HG02571 (cell line): ENCODE measurements around the gene C8G.

Source experiments
- ATAC-seq: cut with Tn5 transposase; IDR thresholded peaks from one replicate; pipeline ENCODE4 v1.9.1; 2021; ENCODE audit warnings: mild to moderate bottlenecking, moderate library complexity; ENCODE audit not compliant: unreplicated experiment

The C8G gene

DNA sequence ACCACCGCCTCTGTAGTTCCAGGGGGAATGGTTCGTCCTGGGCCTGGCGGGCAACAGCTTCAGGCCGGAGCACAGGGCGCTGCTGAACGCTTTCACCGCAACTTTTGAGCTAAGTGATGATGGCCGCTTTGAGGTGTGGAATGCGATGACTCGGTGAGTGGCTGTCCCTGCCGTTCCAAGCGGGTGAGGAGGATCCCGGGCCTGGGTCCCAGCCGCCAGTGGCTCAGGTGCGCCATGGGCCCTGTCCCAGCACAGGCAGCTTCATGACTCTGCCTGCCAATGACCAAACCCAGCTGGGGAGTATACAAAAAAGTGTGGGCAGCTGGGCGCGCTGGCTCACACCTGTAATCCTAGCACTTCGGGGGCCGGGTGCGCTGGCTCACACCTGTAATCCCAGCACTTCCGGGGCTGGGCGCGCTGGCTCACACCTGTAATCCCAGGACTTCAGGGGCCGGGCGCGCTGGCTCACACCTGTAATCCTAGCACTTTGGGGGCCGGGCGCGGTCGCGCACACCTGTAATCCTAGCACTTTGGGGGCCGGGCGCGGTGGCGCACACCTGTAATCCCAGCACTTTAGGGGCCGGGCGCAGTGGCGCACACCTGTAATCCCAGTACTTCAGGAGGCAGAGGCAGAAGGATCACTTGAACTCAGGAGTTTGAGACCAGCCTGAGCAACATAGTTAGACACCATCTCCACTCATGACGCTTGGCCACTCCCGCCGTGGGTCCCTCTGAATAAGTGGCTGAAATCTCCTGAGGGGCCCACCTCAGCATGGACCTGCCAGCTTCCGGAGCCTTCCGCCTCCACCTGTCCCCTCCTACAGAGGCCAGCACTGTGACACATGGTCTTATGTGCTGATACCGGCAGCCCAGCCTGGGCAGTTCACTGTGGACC, 8.1 kb downstream of the C8G start:
- ATAC-seq: no peak

DNA sequence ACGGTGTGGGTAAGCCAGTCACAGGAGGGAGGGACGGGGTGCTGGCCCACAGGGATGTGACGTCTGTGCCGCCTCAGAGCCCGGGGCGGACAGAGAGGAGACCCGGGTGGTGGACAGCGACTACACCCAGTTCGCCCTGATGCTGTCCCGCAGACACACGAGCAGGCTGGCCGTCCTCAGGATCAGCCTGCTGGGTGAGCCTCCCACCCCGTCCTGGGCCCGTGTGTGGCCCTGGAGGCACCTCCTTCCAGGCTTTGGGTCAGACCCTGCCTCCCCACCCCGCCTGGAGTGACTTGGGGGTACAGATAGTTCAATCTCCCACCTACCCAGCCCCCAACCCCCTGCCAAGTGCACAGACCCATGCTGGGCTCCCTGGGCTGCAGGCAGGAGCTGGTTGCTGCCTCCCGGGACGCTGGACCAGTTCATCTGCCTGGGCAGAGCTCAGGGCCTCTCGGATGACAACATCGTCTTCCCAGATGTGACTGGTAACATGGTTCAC, 8.8 kb downstream of the C8G start:
- ATAC-seq: no peak

DNA sequence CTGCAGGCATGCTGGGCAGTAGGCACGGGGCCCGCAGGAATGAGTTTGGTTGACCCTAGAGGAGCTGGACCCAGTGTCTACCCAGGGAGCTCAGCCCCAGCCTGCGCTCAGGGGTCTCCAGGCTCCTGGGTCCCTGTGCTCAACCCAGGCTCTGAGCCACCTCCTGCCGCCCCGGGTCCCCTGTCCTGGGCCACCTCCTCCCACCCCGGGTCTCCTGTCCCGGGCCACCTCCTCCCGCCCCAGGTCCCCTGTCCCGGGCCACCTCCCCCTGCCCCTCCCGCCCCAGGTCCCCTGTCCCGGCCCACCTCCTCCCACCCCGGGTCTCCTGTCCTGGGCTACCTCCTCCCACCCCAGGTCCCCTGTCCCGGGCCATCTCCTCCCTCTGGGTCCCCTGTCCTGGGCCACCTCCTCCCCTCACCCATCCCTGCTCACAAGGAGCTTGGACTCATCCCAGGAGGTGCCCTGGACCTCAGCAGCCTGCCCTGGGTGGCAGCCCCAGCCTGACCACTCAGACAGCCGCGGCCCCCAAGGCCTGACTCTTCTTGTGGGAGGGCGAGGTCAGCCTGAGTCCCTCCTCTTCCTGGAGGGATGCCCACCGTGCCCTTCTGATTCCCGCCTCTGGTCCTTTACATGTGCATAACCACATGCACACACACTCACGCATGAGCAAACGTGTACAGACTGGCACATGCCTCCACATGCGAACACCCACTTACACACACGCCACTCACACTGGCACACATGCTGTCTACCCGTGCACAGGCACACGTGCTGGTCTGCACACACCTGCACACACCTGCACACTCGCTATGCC, 9.4 kb downstream of the C8G start:
- no peak for ATAC-seq

DNA sequence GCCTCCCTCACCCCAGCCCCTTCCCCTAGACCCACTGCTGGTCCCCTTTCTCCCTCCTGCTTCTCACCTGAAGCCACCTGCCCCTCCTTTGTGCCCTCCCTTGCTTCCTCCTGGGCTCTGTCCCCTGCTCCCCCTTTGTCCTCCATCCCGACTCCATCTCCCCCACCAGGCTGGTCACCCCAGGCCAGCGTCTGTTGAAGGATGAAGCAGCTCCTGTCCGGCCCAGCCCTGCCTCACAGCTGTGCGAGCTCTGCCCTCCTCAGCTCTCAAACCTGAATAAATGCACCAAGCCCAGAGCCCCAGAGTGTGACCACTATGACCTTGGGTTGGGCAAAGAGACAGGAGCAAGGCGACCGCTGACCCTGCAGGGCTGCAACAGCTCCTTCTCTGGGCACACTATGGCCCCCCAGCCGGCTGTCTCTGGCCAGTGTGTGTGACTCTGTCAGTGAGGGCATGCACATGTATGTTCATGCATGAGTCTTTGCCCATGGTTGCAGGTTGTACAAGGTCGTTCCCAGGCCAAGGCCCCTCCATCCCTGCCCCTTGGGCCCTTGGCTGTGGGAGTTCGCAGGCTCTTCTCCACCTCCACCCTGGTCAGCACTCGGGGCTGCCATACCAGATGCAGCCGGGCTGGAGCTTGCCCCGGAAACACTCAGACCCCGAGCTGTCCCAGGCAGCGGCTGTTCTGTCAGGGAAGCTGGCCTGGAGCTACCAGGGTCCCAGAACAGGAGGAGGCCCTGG, 10.3 kb downstream of the C8G start:
- no peak for ATAC-seq

DNA sequence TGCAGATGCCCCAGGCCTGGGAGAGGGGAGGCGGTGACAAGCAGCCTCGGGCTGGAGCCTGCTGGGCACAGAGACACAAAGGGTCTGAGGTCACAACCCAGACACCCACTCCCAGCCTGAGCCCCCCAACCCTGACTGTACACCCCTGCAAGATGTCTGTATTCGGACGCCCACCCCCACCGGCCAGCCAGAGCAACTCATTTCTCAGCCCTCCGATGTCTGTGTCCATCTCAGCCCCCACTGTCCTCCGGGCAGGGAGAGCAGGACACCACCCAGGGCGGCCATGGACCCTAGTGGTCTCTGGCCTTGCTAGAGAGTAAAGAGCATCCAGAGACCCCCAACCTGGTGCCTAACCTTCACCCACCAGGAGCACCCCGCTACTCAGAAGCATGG, 10.9 kb downstream of the C8G start:
- no peak for ATAC-seq

DNA sequence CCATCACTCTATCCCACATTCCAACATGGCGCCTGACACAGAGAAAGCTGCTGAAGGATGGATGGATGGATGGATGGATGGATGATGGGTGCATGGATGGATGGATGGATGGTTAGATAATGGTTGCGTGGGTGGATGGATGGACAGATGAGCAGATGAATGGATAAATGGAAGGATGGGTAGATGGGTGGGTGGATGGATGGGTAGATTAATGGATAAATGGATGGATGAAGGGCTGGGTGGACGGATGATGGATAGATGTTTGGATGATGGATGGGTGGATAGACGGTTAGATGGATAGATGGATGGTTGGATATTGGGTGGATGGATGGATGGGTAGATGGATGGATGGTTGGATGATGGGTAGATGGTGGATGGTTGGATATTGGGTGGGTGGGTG, 11.6 kb downstream of the C8G start:
- no peak for ATAC-seq

DNA sequence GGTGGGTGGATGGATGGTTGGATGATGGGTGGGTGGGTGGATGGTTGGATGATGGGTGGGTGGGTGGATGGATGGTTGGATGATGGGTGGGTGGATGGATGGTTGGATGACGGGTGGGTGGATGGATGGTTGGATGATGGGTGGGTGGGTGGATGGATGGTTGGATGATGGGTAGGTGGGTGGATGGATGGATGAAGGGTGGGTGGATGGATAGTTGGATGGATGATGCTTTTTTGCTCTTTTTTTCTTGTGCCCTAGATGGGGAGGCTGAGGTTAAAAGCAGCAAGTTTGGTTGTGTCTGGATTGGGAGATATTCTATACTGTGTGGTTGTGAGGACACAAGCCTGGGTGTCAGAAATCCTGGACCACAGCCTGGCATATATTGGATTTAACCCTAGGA, 12.4 kb downstream of the C8G start:
- no peak for ATAC-seq

DNA sequence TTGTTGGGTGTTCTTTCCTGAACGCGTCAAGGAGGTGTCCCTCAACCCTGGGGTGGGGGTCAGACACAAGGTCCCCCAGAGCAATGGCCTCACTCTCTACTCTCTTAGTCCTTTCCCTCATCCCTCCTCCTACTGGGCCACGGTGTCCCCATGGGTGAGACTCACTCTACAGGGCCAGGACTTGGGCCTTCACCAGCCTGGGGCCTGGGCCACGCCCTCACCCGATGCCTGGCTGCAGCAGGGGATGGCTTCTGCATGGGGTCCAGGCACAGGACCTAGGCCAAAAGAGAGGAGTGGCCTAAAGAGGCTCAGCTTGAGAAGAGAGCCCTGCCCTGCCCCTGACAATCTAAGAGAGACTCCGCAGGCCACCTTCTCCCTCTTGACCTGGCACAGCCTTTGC, 12.9 kb downstream of the C8G start:
- no peak for ATAC-seq

DNA sequence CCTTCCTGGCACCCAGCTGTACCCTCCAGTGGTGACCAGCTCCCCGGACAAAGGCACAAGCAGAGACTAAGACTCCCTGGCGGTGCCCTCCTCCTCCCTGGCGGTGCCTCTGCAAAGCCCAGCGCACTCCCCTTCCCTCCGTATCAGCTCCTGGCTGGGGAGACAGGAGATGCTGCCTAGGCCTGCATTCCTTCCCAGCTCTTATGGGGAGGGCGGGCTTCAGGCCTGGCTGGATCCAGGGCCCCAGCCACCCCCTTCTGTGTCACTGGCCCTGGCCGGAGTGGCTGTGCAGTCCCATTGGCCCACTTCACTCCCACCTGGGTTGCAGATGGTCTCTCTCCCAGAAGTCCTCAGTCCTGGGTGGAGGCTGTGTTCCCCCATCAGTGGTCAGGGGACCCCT, 13.4 kb downstream of the C8G start:
- ATAC-seq: no peak

DNA sequence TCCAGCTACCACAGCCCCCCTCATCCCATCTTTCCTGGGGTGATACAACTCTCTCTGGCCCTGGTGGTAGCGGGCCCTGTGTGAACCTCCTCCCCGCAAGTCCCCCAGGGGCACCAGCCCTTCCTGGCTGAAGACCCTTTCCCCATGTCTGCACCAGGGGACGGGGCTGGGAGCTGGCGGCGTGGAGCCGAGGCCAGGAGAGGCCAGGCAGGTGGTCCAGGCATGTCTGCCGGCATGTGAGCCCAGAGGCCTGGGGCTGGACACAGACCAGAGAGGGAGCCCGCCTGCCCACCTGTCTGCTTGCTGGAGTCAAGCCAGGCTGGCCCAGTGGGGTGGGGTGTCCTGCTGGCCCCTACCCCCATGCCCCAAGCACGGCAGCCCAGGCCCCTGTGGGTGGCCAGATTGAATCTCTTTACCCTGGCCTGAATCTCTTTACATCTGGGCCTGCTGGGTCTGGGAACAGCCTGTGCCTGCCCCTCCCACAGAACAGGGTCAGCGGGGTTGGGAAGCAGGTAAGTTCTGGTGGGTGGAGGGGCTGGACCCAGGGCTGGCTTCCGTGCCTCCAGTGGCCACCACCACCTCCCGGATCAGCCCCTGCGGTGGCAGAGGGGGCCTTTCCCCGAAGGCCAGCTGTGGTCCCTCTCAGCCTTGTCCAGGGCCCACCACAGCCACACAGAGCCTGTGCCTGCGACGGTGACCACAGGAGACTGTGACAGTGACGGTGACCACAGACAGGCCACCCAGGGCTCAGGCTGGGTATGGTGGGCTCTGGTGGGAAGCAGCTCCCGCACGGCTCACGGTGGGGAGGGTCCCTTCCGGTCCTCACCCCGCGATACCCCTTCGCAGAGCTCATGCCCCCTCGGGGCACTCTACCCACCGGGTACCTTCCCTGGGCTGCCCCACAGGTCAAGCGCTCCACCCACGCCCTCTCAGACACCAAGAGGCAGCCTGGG, 14.1 kb downstream of the C8G start:
- ATAC-seq: no peak

DNA sequence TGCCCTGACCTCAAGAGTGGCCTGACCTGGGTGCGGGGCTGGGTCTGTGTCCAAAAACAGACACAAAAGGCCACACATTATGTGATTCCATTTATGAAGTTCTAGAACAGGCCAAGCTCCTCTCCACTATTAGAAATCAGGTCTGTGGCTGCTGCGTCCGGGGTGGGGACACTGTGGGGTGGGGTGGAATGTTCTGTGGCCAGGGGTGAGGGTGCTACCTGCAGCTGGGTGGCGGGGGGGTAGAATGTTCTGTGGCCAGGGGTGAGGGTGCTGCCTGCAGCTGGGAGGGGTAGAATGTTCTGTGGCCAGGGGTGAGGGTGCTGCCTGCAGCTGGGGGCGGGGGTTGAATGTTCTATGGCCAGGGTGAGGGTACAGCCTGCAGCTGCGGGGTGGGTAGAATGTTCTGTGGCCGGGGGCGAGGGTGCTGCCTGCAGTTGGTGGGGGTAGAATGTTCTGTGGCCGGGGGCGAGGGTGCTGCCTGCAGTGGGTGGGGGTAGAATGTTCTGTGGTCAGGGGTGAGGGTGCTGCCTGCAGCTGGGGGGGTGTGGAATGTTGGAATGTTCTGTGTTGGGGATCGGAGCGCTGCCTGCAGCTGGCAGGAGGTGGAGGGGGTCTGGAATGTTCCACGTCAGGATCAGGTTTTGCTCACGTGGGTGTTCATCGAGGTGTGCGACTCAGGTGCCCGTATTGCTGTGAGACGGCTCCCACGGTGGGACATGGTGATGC, 15.3 kb downstream of the C8G start:
- ATAC-seq: no peak

DNA sequence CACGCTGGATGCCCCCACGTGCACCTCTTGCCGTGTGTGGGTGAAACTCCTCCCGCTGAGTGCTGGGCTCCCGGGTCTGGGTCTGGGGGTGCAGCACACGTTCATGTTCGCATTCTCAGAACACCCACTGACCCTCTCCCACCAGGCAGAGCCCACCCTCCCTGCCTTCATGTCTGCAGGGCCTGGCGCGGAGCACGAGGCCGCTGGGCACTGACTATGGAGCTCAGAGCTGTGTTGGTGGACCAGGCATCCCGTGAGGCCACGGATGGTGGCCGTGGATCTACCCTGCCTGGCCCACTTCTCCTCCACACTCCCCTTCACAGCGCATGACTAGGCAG, 15.9 kb downstream of the C8G start:
- no peak for ATAC-seq

DNA sequence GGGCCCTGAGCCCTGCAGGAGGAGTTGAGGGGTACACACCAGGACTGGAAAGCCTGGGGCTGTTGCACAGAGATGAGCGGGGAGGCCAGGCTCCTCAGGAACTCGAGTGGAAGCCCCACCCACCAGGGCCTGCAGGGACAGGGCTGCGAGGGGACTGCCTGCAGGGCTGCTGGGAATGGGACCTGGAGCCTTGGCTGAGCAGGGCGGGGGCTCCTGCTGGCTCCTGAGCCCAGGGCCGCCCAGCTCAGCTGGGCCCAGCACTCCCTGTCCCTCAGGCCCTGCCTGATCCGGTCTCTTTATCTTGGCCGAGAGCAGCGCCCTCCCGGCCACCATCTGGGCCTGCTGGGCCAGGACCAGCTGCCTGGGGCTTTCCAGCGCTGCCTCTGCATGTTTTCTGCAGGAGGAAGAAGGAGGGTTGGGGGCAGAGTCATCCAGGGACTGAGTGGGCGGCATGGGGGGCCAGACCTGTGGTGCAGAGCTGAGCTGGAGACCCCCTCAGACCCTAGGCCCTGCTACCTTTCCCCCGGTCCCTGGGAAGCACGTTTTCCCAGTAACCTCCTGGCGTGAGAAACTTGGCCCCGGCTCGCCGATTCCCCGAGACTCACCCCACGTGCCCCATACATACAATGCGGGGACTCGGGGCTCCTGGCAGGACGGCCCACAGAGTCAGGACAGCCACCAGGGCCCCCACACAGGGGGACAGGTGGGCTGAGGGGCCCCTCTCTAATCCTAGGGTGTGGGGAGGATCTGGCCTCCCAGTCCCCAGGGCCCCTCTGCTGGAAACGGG, 16.4 kb downstream of the C8G start:
- ATAC-seq: no peak

DNA sequence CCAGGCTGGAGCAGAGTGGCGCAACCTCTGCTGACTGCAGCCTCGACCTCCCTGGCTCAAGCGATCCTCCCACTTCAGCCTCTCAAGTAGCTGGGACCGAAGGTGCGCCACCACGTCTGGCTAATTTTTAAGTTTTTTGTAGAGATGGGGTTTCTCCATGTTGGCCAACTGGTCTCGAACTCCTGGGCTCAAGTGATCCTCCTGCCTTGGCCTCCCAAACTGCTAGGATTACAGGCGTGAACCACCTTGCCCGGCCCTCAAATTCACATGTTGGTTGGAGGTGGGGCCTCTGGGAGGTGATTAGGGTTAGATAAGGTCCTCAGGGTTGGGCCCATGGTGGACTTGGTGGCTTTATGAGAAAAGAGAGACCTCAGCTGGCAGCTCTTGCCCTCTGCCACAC, 17.1 kb downstream of the C8G start:
- no peak for ATAC-seq

DNA sequence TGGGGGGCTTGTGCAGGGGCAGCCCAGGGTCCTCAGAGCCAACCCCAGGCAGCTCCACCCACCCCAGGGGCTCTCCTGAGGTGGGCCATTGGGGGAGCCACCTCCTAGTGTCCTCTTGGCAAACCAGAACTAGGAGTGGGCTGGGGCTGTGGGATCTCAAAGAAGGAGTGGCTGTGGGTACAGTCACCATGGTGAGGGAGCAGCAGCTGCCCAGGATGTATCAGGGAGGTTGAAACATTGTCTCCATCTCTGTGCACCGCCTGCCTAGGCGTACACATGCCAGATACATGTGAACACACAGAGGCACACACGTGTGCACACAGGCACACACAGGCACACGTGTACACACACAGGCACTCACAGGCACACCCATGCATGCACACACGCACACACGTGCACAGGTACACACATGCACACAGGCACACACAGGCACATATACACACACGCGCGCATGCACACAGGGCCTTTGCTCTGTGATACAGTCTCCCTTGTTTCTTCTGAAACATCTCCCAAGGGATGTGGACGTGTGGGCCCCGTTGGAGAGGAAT, 17.7 kb downstream of the C8G start:
- no peak for ATAC-seq

DNA sequence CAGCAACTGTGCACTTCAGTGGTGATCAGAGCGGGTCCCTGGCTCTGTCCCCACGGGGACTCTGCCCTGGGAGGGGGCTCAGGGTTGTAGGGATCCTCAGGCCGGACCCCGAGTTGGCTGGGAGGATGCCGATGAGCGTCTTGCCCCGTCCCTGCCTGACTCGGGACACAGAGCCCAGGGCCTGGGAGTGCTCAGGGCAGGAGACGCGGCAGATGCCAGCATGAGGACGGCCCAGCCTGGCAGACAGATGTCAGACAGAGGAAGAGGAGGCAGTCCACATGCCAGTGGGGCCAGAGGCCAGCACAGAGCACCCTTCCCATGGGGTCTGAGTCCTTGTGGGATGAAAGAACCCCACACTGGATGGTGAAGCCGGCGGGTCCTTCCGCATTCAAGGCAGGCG, 18.3 kb downstream of the C8G start:
- no peak for ATAC-seq

DNA sequence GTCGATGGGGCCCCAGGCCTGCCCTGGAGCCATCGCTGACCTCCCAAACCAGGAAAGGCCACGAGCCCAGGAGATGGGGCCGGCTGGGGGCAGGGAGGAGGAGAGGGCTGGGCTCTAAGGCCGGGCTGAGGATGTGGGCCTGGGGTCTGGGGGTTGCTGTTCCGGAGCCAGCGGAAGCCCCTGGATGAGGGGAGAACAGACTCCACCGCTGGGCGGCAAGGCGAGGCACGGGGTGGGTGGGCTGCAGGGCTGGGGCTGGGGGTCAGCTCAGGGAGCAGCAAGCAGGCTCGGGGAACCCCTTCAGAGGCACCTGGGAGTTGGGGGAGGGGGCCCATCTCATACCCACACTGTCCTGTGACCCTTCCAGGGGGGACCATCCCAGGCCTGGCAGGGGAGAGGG, 18.7 kb downstream of the C8G start:
- no peak for ATAC-seq

DNA sequence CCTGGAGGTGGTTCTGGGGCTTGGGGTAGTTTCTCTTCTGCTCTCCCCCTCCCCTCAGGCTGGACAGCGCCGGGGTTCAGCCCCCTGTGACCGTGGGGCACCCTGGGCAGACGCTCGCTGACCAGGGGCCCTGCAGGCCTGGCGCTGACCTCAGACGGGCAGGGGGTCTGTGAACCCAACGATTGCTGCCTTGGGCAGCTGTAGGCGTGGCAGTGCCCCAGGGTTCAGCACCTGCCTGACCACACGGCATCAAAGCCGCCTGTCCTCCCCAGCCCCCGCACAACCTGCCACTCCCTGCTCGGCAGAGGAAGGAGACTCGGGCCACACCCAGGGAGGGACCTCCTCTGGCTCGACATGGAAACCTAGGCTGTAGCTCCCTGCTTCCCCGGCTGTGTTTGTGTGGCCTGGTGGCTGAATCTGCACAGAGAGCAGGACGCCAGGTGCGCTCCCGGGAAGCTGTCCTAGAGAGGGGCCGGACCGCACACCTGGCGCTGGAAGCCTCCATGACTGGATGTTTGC, 19.2 kb downstream of the C8G start:
- no peak for ATAC-seq
